Tongue (tissue), 2 donors: ENCODE measurements around the gene PARD3B. TPM values are rescaled to one million over a fixed set of nuclear protein-coding genes. Genes with fewer than 3 reads are reported as not detected.

ENCODE experiments used
- DNase-seq: peaks from one replicate; pipeline ENCODE4 v3.0.0-alpha.2; 2015
- total RNA-seq: library from RNA; depleted of rRNA; stranded (reverse); fragments of >200 nt; gene quantifications from one replicate; pipeline ENCODE4 v1.2.3, GENCODE V29; 2014

The PARD3B gene
- total RNA-seq, 1 donor from 2014 or later, result 21.5 TPM

GRCh38 chr2:204763974-204764703 lies 218.9 kb downstream of the PARD3B start:
- no peak for DNase-seq

GRCh38 chr2:204770735-204771134 lies 225.5 kb downstream of the PARD3B start:
- no peak for DNase-seq

GRCh38 chr2:204771721-204772120 lies 226.4 kb downstream of the PARD3B start:
- DNase-seq, result no peak

GRCh38 chr2:204772546-204772945 lies 227.3 kb downstream of the PARD3B start:
- DNase-seq, result no peak

GRCh38 chr2:204775766-204776165 lies 230.5 kb downstream of the PARD3B start:
- DNase-seq, result peak; percentile 37

GRCh38 chr2:204776781-204777559 lies 231.7 kb downstream of the PARD3B start:
- peak; percentile 15 for DNase-seq

GRCh38 chr2:204779771-204780170 lies 234.5 kb downstream of the PARD3B start:
- DNase-seq, result no peak

- no peak for DNase-seq
Measured at GRCh38 chr2:204781941-204782340, 236.7 kb downstream of the PARD3B start.

- no peak for DNase-seq
Measured at GRCh38 chr2:204790076-204790475, 244.8 kb downstream of the PARD3B start.

GRCh38 chr2:204791230-204791629 lies 246.0 kb downstream of the PARD3B start:
- no peak for DNase-seq

- no peak for DNase-seq
Measured at GRCh38 chr2:204794624-204795023, 249.3 kb downstream of the PARD3B start.

- DNase-seq, result no peak
Measured at GRCh38 chr2:204795156-204795555, 249.9 kb downstream of the PARD3B start.

- no peak for DNase-seq
Measured at GRCh38 chr2:204796581-204796980, 251.3 kb downstream of the PARD3B start.

GRCh38 chr2:204799791-204800190 lies 254.5 kb downstream of the PARD3B start:
- no peak for DNase-seq

- no peak for DNase-seq
Measured at GRCh38 chr2:204808494-204808893, 263.2 kb downstream of the PARD3B start.

- DNase-seq, result no peak
Measured at GRCh38 chr2:204824751-204825453, 279.6 kb downstream of the PARD3B start.

GRCh38 chr2:204825681-204826080 lies 280.4 kb downstream of the PARD3B start:
- no peak for DNase-seq

GRCh38 chr2:204827701-204828590 lies 282.7 kb downstream of the PARD3B start:
- no peak for DNase-seq

GRCh38 chr2:204834716-204835384 lies 289.6 kb downstream of the PARD3B start:
- DNase-seq, result no peak

GRCh38 chr2:204835786-204836185 lies 290.5 kb downstream of the PARD3B start:
- no peak for DNase-seq

GRCh38 chr2:204840504-204840903 lies 295.2 kb downstream of the PARD3B start:
- no peak for DNase-seq
